Measurements from ENCODE around the gene JAKMIP1.
A peak's percentile ranks its signal among the peaks of the same experiment; 100 is the strongest.

DNA sequence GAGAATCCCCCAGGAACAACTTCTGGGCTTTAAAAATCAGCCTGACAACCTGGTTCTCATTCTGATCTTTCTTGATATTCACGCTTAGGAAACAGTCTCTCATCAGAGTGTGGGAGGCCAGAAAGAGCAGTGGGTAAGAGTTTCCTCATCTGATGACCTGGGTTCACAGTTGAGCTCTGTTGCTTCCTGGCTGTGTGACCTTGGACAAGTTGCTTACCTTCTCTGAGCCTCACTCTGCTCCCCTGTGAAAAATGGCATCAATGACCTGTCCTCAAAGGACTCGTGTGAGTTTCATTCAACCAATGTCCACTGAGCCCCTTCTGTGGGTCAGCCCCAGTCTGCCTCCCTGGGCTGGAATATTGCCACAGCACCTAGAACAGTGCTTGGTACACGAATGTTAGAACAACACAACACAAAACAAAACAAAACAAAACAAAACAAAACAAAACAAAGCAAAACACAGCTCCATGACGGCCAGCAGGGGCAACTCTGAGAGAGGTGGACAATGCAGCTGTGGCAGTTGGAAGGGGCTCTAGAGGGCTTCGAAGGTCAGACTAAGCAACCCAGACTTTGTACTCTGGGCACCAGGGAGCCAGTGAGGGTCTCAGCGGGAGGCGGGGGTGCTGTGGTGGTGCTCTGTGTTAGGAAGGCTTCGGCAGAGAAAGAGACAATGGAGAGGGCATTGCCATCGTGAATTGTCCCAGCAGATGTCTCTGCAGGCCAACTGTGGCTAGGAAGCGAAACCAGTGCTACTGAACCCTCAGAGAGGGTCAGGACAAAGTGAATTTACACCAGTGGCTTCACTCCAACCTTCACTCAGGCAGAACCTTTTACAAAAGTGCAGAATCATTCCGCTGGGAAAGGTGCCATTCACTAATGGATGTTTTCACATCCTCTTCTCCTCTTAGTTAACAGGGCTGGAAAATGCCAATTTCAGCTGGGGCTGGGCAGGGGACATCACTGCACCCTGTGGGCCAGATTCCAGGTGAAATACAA lies 167.8 kb downstream of the JAKMIP1 start:
- TF ChIP-seq EZH2phosphoT487 (IDR thresholded peaks at IDR 0.05): no peak
- TF ChIP-seq, protein P1, sequence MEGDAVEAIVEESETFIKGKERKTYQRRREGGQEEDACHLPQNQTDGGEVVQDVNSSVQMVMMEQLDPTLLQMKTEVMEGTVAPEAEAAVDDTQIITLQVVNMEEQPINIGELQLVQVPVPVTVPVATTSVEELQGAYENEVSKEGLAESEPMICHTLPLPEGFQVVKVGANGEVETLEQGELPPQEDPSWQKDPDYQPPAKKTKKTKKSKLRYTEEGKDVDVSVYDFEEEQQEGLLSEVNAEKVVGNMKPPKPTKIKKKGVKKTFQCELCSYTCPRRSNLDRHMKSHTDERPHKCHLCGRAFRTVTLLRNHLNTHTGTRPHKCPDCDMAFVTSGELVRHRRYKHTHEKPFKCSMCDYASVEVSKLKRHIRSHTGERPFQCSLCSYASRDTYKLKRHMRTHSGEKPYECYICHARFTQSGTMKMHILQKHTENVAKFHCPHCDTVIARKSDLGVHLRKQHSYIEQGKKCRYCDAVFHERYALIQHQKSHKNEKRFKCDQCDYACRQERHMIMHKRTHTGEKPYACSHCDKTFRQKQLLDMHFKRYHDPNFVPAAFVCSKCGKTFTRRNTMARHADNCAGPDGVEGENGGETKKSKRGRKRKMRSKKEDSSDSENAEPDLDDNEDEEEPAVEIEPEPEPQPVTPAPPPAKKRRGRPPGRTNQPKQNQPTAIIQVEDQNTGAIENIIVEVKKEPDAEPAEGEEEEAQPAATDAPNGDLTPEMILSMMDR (IDR thresholded peaks at IDR 0.05): peak; percentile 20

All from neural progenitor cell (in vitro differentiated cells).